Ramos (cell line): ENCODE results near the gene SPOCK2.

Source experiments
- in situ Hi-C: fragments of 300-500 bp; cut with MboI; formaldehyde crosslinking; loops from one replicate; pipeline ENCODE4 v1.14.3; 2022; ENCODE audit warnings: low sequenced_read_pairs; ENCODE audit not compliant: unreplicated experiment

Gene SPOCK2

DNA sequence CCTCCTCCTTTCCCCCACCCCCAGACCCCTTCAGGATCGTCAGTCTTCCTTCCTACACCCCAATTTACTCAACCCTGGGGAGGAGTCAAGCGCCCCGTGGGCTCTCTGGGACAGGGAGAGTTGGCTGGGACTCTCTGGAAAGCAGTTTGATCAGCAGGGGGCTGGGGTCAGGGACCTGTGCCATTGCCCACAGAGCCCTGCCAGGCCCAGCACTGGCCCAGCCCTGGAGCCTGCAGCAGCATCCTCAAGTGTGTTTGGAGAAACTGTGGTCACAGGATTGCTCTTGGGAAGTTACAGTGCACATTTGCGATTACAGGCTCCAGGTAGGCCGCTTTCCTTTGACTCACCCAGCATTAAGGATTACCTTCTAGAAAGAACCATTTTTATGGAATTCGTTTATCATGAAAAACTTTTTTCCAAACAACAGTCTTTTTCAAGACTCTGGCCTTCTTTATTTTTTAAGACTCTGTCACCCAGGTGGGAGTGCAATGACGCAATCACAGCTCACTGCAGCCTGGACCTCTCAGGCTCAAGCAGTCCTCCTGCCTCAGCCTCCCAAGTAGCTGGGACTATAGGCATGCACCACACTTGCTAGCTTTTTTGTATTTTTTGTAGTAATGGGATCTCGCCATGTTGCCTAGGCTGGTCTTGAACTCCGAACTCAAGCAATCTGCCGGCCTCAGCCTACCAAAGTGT is 73.4 kb downstream of the SPOCK2 start:
- in situ Hi-C loops, result no loop called here

DNA sequence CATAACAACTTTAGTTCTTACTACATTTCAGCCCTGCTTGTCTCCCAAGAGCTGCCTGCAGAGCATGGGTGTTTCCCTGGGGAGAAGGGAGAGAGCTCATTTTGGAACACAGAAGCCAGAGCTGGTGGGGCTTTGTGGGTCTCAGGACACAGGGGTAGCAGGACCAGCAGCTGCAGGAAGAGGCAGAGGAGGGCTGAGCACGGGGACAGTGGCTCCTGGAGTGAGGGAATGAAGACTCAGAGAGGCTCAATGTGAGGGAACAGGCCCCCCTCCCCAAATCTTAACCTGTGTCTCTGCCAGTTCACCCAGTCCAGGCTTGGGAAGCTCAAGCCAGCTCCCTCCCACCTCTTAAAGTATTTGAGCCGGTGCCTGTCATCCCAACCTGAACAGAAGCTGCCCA is 74.2 kb downstream of the SPOCK2 start:
- in situ Hi-C loops, result no loop called here

DNA sequence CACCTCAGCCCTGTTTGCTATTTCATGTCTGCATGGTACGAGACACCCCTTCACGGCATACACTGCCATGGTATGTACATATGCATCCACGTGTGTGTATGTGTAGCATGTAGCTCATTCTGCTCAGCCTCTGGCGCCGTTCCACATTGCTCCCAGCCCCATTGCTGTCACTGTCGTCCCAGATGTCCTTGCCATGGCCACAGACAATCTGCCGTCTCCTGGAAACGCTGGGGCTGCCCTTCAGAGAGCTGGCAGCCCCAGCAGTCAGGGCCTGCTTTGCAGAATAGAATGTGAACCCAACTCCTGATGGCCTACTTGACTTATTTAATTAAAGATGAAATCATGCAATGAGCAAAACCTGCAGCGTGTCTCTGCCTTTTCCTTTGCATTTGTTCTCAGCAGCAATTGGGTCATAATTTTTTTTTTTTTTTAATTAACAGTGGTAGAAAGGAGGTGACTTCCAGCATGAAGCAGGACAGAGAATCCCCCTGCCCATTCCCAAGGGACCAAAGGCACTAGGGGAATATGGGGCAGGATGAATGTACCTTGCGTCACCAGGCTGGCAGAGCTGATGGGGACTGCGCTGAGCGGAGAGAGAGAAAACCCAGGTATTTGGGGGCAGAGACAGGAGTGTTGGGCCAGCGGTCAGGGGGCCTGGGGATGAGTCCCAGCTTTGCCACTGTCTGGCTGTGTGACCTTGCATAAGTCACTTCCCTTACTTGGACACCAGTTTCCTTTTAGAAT is 75.0 kb downstream of the SPOCK2 start:
- in situ Hi-C loops, result no loop called here

DNA sequence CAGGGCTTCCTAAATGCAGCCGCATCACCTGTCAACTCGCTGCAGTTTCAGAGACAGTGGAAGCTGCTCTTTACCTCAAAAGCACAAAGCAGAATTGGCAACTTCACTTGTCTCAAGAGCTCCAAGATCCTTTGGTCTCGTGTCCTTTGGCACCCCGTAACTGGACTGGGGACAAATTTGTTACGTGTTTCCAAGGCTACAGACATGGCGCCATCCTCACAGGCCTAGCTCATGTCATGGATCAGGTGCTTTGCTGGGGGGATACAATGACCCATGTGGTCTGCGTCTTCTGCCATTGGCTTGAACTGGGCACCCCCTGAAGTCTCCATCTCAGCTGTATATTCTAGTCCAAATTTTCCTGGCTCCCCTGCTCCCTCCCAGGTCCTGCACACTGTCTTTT is 75.6 kb downstream of the SPOCK2 start:
- in situ Hi-C loops, result no loop called here

DNA sequence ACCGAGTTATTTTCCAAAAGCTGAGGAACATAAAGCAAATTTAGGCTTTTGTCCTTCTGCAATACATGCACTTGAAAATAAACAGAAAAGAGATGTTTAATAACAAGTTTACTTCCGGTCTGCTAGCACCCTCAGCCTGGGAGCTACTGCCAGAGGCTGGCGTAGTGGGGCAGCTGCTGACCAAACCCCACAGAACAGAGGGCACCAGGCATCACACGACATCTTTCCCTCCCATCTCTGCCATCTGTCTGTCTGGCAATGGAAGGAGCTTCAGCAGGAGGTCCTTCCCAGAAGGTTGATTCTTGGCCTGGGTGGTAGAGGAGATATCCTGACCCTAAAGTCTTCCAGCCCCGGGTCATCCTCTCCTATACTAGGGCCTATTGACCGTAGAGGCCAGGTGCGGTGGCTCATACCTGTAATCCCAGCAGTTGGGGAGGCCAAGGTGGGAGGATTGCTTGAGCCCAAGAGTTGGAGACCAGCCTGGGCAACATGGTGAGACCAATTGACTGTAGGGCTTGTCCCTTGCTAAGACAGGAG is 76.3 kb downstream of the SPOCK2 start:
- in situ Hi-C loops, result no loop called here

DNA sequence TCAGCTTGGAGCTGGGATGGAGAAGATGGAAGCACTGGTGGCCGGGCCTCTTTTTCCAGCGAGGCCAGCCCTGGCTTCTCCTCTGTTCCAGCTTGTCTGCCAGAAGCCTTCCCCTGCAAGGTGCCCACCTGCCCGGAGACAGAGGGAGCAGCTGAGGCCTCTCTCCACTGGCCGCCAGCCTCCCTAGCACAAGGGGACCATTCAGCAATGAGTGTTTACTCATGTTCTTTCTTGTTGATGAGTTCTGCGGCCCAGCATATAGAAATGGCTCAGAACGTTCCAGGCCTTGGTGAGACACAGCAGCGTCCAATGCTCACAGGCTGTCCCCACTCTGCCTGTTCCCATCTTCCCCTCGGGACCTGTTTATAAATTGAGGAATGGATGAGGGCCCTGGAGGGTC is 76.9 kb downstream of the SPOCK2 start:
- in situ Hi-C loops, result no loop called here

DNA sequence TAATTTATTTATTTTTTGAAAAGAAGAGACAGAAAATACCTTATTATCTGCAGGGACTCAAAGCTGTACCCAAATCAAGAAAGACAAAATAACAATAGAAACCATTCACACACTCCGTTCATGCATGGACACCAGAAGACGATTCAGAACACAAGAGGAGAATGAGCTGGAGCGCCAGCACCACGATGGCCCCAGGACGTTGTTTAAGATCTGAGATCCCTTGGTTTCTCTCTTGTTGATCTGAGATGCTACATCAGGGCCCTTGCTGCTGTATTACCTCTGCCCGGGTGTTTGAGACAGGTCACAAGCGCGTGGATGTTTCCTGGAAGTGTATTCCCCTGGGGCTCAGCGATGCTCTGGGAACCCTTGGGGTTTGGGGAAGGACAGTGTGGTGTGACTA is 77.3 kb downstream of the SPOCK2 start:
- in situ Hi-C loops, result no loop called here

DNA sequence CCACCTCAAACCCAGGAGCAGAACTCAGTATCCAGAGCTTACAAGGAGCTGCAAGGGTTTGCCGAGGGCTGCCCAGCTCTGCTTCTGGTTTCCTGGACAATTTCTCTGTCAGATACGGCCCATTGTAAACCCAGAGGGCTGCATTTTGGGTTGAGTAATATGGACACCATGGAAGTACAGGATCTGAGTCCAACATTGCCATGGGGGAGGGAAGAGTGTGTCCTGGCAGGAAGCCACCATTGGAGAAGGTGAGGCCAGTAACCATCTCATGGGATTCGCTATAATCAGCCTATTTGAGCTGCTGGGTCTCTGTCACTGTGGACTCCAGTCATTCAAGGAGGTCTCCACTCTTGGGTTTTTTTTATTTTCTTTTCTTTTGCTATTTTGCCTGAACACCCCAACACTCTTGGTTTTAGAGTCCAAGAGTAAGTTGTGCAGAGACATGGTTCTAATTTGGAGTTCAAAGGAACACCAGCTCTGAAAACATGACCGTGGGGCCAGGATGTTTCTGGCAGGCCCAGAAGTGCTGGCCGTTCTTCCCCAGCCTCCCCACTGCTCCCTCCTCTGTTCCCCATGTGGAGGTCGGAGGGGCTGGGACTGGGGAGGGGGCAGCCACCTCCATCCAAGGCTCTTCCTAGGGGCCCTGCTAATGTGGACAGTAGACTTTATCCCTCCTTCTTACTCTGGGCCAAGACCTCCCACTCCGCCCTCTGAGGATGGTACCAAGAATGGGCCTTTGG is 77.9 kb downstream of the SPOCK2 start:
- in situ Hi-C loops, result no loop called here

DNA sequence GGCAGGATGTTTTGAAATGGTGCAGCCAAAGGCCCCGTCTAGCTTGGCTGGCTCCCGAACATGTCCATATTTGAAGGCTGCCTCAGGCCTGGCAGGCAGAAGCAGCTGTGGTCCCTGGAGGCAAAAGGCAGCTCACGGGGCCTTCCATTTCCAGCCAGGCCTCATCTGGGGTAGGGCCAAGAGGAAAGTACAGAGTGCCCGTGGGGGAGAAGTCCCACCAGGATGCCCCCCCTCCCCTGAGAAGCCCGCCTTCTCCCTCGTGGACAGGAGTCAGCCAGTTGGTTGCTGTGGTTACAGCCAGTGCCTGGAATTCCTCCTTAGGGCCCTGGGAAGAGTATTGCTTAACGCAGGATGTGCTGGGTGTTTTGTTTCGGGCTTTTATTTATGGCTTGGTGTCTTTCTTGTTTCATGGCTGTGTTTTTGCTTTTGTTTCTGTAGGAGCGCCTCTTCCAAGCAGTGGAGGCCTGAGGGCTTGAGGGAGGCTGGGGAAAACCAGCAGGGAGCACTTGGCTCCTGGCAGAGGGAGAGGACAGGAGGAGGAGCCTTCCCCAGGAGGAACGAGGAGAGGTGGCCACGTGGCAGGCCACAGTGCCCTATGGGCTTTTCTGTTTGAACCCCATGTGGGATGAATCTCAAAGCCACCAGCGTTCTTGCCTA is 78.8 kb downstream of the SPOCK2 start:
- in situ Hi-C loops, result no loop called here

DNA sequence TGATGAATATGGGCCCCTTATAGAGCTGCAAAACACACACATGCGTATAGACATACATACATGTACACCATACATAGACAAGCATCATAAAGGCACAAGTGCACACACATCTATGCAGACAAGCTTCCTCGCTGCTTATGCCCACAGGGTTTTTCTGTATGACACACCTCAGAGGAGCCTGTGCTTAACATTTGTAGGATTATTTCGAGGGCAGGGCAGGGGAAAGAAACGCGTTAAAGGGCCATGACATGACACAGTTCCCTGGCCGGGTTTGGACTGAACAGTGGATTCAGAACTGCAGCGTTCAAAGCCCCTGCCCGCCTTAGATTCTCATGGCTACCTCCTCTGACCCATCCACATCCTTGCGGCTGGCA is 79.3 kb downstream of the SPOCK2 start:
- in situ Hi-C loops, result no loop called here
